Measurements from ENCODE around the gene LNP1.

The LNP1 gene

GRCh38 chr3:100399341-100400071, 1.8 kb upstream of the LNP1 start:
- DNase-seq (ENCODE audit: low read depth, low spot score): no peak

GRCh38 chr3:100400419-100400779, 940 bp upstream of the LNP1 start:
- no peak for DNase-seq (ENCODE audit: low read depth, low spot score)

- no peak for DNase-seq (ENCODE audit: low read depth, low spot score)
Measured at GRCh38 chr3:100401674-100402041, 319 bp downstream of the LNP1 start.

GRCh38 chr3:100402256-100402655, 917 bp downstream of the LNP1 start:
- no peak for DNase-seq (ENCODE audit: low read depth, low spot score)

GRCh38 chr3:100402891-100403290, 1.6 kb downstream of the LNP1 start:
- no peak for DNase-seq (ENCODE audit: low read depth, low spot score)

- DNase-seq (ENCODE audit: low read depth, low spot score): no peak
Measured at GRCh38 chr3:100403362-100404249, 2.3 kb downstream of the LNP1 start.

GRCh38 chr3:100404250-100404548, 2.9 kb downstream of the LNP1 start:
- no peak for DNase-seq (ENCODE audit: low read depth, low spot score)

GRCh38 chr3:100407164-100407563, 5.8 kb downstream of the LNP1 start:
- DNase-seq (ENCODE audit: low read depth, low spot score): no peak

- DNase-seq (ENCODE audit: low read depth, low spot score): no peak
Measured at GRCh38 chr3:100407977-100408532, 6.7 kb downstream of the LNP1 start.

- no peak for DNase-seq (ENCODE audit: low read depth, low spot score)
Measured at GRCh38 chr3:100411091-100411982, 10.0 kb downstream of the LNP1 start.

GRCh38 chr3:100412912-100413590, 11.7 kb downstream of the LNP1 start:
- DNase-seq (ENCODE audit: low read depth, low spot score): no peak

- no peak for DNase-seq (ENCODE audit: low read depth, low spot score)
Measured at GRCh38 chr3:100413613-100414012, 12.3 kb downstream of the LNP1 start.

GRCh38 chr3:100416176-100416575, 14.8 kb downstream of the LNP1 start:
- no peak for DNase-seq (ENCODE audit: low read depth, low spot score)

GRCh38 chr3:100416863-100417262, 15.5 kb downstream of the LNP1 start:
- DNase-seq (ENCODE audit: low read depth, low spot score): no peak

GRCh38 chr3:100419406-100419805, 18.1 kb downstream of the LNP1 start:
- no peak for DNase-seq (ENCODE audit: low read depth, low spot score)

- DNase-seq (ENCODE audit: low read depth, low spot score): no peak
Measured at GRCh38 chr3:100420885-100421284, 19.5 kb downstream of the LNP1 start.

- DNase-seq (ENCODE audit: low read depth, low spot score): no peak
Measured at GRCh38 chr3:100423611-100424010, 22.3 kb downstream of the LNP1 start.

GRCh38 chr3:100424261-100424660, 22.9 kb downstream of the LNP1 start:
- DNase-seq (ENCODE audit: low read depth, low spot score): no peak

- DNase-seq (ENCODE audit: low read depth, low spot score): no peak
Measured at GRCh38 chr3:100425316-100425715, 24.0 kb downstream of the LNP1 start.

GRCh38 chr3:100426067-100426682, 24.8 kb downstream of the LNP1 start:
- DNase-seq (ENCODE audit: low read depth, low spot score): no peak

- no peak for DNase-seq (ENCODE audit: low read depth, low spot score)
Measured at GRCh38 chr3:100427699-100428098, 26.4 kb downstream of the LNP1 start.
